ENCODE measurements around the gene EMB. TPM values are rescaled to one million over a fixed set of nuclear protein-coding genes. Genes with fewer than 3 reads are reported as not detected.
"Not testable (repeated sequence)": the region's sequence is repeated elsewhere in the genome, so short reads cannot be mapped to it uniquely, and the experiment has no call there.

The EMB gene
- total RNA-seq, 1 experiment from 2014 or later: not detected

- in situ Hi-C loops (cut with HindIII; ENCODE audit: low pct_unique_long_range_greater_than_20kb, low sequenced_read_pairs); DNase-seq (ENCODE audit: low read depth): not testable (repeated sequence)
These were observed 76.4 kb downstream of the EMB start for GRCh38 chr5:50364535-50365309.

- in situ Hi-C loops (cut with HindIII; ENCODE audit: low pct_unique_long_range_greater_than_20kb, low sequenced_read_pairs): no loop called here
- DNase-seq (ENCODE audit: low read depth): no peak
These were observed 81.9 kb downstream of the EMB start for GRCh38 chr5:50359187-50359586.

- in situ Hi-C loops (cut with HindIII; ENCODE audit: low pct_unique_long_range_greater_than_20kb, low sequenced_read_pairs): no loop called here
- no peak for DNase-seq (ENCODE audit: low read depth)
These were observed 88.7 kb downstream of the EMB start for GRCh38 chr5:50352382-50352781.

Other genes with a start within 250 kb of the EMB start
- gene PARP8, start 225.3 kb upstream of the EMB start, total RNA-seq (2014; rRNA removed; shearing (Covaris generic); ENCODE audit: low replicate concordance): 1.7 and 2.7 TPM in 2 replicates